ENCODE results near the gene HILPDA.

The HILPDA gene

GRCh38 chr7:128455543-128456254, at the start of gene HILPDA:
Gene HILPDA (plus strand): TSS chr7:128455878. CDS start chr7:128457269, 1,391 bp downstream.
- Histone ChIP-seq H3F3A (ENCODE audit: insufficient read depth, low read length) (peaks cover 25% of the 10 kb centered on the region), H3K36me3 (replicated peaks; ENCODE audit: insufficient read depth, low read length) (no peaks in the 10 kb centered on the region), H3K27me3 (replicated peaks; ENCODE audit: insufficient read depth, low read length) (no peaks in the 10 kb centered on the region; the same call in 1 of the 2 replicates), H3K4me1 (ENCODE audit: low read length) (peaks cover 35% of the 10 kb centered on the region), H3K9me3 (replicated peaks; ENCODE audit: insufficient read depth, low read length) (no peaks in the 10 kb centered on the region), H3K9ac (ENCODE audit: low read length) (peak within 1 kb of the TSS; percentile 78), H4K20me1 (ENCODE audit: insufficient read depth, low read length) (0 out of 2 replicates have a peak, but pooled peaks cover 5% of the 10 kb centered on the region), H3K79me2 (ENCODE audit: low read length) (peaks cover 22% of the 10 kb centered on the region), H3K27ac (ENCODE audit: low read length) (peak within 1 kb of the TSS; percentile 35; the same call in 1 of the 2 replicates), H3K4me2 (ENCODE audit: low read depth, low read length) (peak within 1 kb of the TSS; percentile 71), H2AFZ (ENCODE audit: low read length) (peak within 1 kb of the TSS; percentile 95), H3K4me3 (ENCODE audit: low read length) (peak within 1 kb of the TSS; percentile 90), H3K9me2 (replicated peaks; ENCODE audit: insufficient read depth, low read length) (no peaks in the 10 kb centered on the region)
- TF ChIP-seq, protein P1, sequence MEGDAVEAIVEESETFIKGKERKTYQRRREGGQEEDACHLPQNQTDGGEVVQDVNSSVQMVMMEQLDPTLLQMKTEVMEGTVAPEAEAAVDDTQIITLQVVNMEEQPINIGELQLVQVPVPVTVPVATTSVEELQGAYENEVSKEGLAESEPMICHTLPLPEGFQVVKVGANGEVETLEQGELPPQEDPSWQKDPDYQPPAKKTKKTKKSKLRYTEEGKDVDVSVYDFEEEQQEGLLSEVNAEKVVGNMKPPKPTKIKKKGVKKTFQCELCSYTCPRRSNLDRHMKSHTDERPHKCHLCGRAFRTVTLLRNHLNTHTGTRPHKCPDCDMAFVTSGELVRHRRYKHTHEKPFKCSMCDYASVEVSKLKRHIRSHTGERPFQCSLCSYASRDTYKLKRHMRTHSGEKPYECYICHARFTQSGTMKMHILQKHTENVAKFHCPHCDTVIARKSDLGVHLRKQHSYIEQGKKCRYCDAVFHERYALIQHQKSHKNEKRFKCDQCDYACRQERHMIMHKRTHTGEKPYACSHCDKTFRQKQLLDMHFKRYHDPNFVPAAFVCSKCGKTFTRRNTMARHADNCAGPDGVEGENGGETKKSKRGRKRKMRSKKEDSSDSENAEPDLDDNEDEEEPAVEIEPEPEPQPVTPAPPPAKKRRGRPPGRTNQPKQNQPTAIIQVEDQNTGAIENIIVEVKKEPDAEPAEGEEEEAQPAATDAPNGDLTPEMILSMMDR (IDR thresholded peaks at IDR 0.05; ENCODE audit: low read length) = no peak
- TF ChIP-seq EZH2phosphoT487 (IDR thresholded peaks at IDR 0.05; ENCODE audit: low read length) (no peak), EZH2 (optimal IDR thresholded peaks at IDR 0.05; ENCODE audit: low read depth, low read length) (no peak)
- DNase-seq = peak; percentile 99

- H3K4me2 ChIP-seq (ENCODE audit: low read depth, low read length) = no peak overlapping the region
Measured at GRCh38 chr7:128406314-128407232, 49.1 kb upstream of the HILPDA start.

DNA sequence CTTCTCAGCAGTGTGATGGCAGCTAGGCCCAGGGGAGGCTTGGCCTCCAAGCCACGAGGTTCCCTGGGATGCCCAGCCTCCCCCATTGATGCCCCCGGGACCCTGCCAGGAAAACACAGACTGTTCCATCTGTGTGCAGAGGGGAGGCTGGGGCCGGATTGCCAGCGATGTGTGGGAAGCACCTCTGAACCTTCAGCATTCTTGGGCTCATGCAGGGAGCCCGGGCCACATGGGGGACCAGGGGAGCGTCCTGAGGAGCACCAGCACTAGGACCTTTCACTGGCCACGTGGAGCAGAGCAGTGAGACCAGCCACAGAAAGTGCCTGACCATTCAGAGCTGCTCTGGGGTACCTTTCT, 48.5 kb upstream of the HILPDA start:
- no peaks in the 10 kb centered on the region for H4K20me1 ChIP-seq (ENCODE audit: insufficient read depth, low read length)
- no peak for DNase-seq
- H3K9me3 ChIP-seq (replicated peaks; ENCODE audit: insufficient read depth, low read length) = no peaks in the 10 kb centered on the region
- peaks cover 25% of the 10 kb centered on the region for H3K27me3 ChIP-seq (replicated peaks; ENCODE audit: insufficient read depth, low read length)
- H3K9me2 ChIP-seq (replicated peaks; ENCODE audit: insufficient read depth, low read length) = no peaks in the 10 kb centered on the region
- no peak overlapping the region for H3K4me3 ChIP-seq (ENCODE audit: low read length)
- no peak overlapping the region for H3K4me2 ChIP-seq (ENCODE audit: low read depth, low read length)
- H3K27ac ChIP-seq (ENCODE audit: low read length) = no peak overlapping the region
- no peak overlapping the region for H2AFZ ChIP-seq (ENCODE audit: low read length)
- H3K36me3 ChIP-seq (replicated peaks; ENCODE audit: insufficient read depth, low read length) = no peaks in the 10 kb centered on the region
- peaks cover 25% of the 10 kb centered on the region for H3F3A ChIP-seq (ENCODE audit: insufficient read depth, low read length)
- peaks cover 23% of the 10 kb centered on the region for H3K79me2 ChIP-seq (ENCODE audit: low read length)
- H3K9ac ChIP-seq (ENCODE audit: low read length) = no peak overlapping the region
- peaks cover 14% of the 10 kb centered on the region for H3K4me1 ChIP-seq (ENCODE audit: low read length)
- TF ChIP-seq, protein P1 (IDR thresholded peaks at IDR 0.05; ENCODE audit: low read length) = no peak
- no peak for TF ChIP-seq EZH2 (optimal IDR thresholded peaks at IDR 0.05; ENCODE audit: low read depth, low read length)
- no peak for TF ChIP-seq EZH2phosphoT487 (IDR thresholded peaks at IDR 0.05; ENCODE audit: low read length)

More at GRCh38 chr7:128406314-128407232, 49.1 kb upstream of the HILPDA start:
- TF ChIP-seq EZH2 (optimal IDR thresholded peaks at IDR 0.05; ENCODE audit: low read depth, low read length) = no peak
- TF ChIP-seq, protein P1 (IDR thresholded peaks at IDR 0.05; ENCODE audit: low read length) = no peak
- TF ChIP-seq EZH2phosphoT487 (IDR thresholded peaks at IDR 0.05; ENCODE audit: low read length) = no peak
- Histone ChIP-seq H3K27ac (ENCODE audit: low read length) (no peak overlapping the region), H3K9me3 (replicated peaks; ENCODE audit: insufficient read depth, low read length) (no peaks in the 10 kb centered on the region), H3K9ac (ENCODE audit: low read length) (no peak overlapping the region), H3K4me3 (ENCODE audit: low read length) (no peak overlapping the region), H3K27me3 (replicated peaks; ENCODE audit: insufficient read depth, low read length) (peaks cover 20% of the 10 kb centered on the region), H3K79me2 (ENCODE audit: low read length) (peaks cover 23% of the 10 kb centered on the region), H3K36me3 (replicated peaks; ENCODE audit: insufficient read depth, low read length) (no peaks in the 10 kb centered on the region), H2AFZ (ENCODE audit: low read length) (no peak overlapping the region), H4K20me1 (ENCODE audit: insufficient read depth, low read length) (no peaks in the 10 kb centered on the region), H3K9me2 (replicated peaks; ENCODE audit: insufficient read depth, low read length) (no peaks in the 10 kb centered on the region), H3F3A (ENCODE audit: insufficient read depth, low read length) (peaks cover 25% of the 10 kb centered on the region), H3K4me1 (ENCODE audit: low read length) (peaks cover 14% of the 10 kb centered on the region)
- no peak for DNase-seq

Data from MM.1S (cell line).